ENCODE data around the gene PDE5A.

GRCh38 chr4:119580293-119580692, 48.3 kb downstream of the PDE5A start:
- no peak for TF ChIP-seq CTCF (IDR thresholded peaks at IDR 0.05; ENCODE audit: low read depth, low read length, poor library complexity, severe bottlenecking)
- no peak for TF ChIP-seq EZH2phosphoT487 (IDR thresholded peaks at IDR 0.05; ENCODE audit: borderline replicate concordance, low read length)
